Rectal smooth muscle tissue (tissue), 1 donor: Measurements from ENCODE around the gene MYO7A.

ENCODE experiments used
- H3K27ac ChIP-seq: one replicate; pipeline ENCODE4 v1.7.0; 2013; ENCODE audit warnings: low read depth, low read length, inconsistent platforms
- H3K27me3 ChIP-seq: one replicate; pipeline ENCODE4 v1.7.0; 2013; ENCODE audit warnings: low read length; ENCODE audit not compliant: control insufficient read depth, insufficient read depth
- H3K36me3 ChIP-seq: one replicate; pipeline ENCODE4 v1.7.0; 2013; ENCODE audit warnings: low read length; ENCODE audit not compliant: control insufficient read depth, insufficient read depth
- H3K4me1 ChIP-seq: one replicate; pipeline ENCODE4 v1.7.0; 2013; ENCODE audit warnings: low read length; ENCODE audit not compliant: control insufficient read depth, insufficient read depth
- H3K4me3 ChIP-seq: one replicate; pipeline ENCODE4 v1.7.0; 2013; ENCODE audit warnings: low read length
- H3K9ac ChIP-seq: one replicate; pipeline ENCODE4 v1.7.0; 2013; ENCODE audit warnings: low read length

MYO7A gene

GRCh38 chr11:77193911-77194830 lies 66.1 kb downstream of the MYO7A start:
- H3K4me1 ChIP-seq: no peaks in the 10 kb centered on the region
- H3K4me3 ChIP-seq: no peak overlapping the region
- H3K27ac ChIP-seq: no peak overlapping the region
- no peaks in the 10 kb centered on the region for H3K27me3 ChIP-seq
- no peaks in the 10 kb centered on the region for H3K36me3 ChIP-seq
- H3K9ac ChIP-seq: no peak overlapping the region

- Histone ChIP-seq H3K27ac (no peak overlapping the region), H3K9ac (no peak overlapping the region), H3K27me3 (no peaks in the 10 kb centered on the region), H3K36me3 (no peaks in the 10 kb centered on the region), H3K4me3 (no peak overlapping the region), H3K4me1 (no peaks in the 10 kb centered on the region)
These were observed 67.2 kb downstream of the MYO7A start for GRCh38 chr11:77195071-77195755.

DNA sequence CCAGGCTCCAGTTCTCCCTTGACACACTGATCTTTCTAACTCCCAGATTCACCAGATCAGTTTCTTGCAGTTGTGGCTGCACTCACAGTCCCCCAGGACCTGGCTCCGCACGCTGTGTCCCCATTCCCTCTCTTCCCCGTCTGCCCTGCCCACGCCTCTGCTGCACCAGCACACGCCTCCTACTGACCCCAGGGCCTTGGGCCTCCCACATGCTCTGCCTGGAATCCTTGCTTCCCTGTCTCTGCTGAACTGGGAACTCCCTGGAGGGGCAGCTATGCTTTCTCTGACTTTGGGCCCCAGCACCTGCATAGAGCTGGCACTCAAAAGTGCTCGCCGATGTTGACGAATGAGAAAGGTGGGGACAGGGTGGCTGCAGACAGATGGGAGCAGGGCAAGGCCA lies 68.9 kb downstream of the MYO7A start:
- no peak overlapping the region for H3K27ac ChIP-seq
- no peaks in the 10 kb centered on the region for H3K4me1 ChIP-seq
- no peak overlapping the region for H3K9ac ChIP-seq
- no peaks in the 10 kb centered on the region for H3K36me3 ChIP-seq
- H3K4me3 ChIP-seq: no peak overlapping the region
- no peaks in the 10 kb centered on the region for H3K27me3 ChIP-seq

- Histone ChIP-seq H3K36me3 (no peaks in the 10 kb centered on the region), H3K4me1 (no peaks in the 10 kb centered on the region), H3K27ac (no peak overlapping the region), H3K4me3 (no peak overlapping the region), H3K27me3 (no peaks in the 10 kb centered on the region), H3K9ac (no peak overlapping the region)
These were observed 69.7 kb downstream of the MYO7A start for GRCh38 chr11:77197626-77198320.

DNA sequence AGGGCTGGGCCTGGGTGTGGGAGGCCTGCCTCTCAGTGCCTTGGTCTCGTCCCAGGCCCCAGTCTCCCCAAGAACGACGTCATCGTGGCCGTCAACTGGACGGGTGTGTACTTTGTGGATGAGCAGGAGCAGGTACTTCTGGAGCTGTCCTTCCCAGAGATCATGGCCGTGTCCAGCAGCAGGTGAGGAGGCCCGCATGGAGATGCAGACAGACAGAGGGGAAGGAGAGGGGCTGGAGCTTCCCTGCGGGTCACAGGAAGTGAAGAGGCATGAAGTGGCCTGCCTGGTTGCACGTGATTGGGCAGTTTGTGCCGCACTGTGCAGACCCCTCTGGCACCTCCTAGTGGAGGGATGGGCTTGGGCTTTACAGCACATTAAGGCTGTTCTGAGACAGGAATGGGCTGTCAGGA lies 70.4 kb downstream of the MYO7A start:
- H3K36me3 ChIP-seq: no peaks in the 10 kb centered on the region

DNA sequence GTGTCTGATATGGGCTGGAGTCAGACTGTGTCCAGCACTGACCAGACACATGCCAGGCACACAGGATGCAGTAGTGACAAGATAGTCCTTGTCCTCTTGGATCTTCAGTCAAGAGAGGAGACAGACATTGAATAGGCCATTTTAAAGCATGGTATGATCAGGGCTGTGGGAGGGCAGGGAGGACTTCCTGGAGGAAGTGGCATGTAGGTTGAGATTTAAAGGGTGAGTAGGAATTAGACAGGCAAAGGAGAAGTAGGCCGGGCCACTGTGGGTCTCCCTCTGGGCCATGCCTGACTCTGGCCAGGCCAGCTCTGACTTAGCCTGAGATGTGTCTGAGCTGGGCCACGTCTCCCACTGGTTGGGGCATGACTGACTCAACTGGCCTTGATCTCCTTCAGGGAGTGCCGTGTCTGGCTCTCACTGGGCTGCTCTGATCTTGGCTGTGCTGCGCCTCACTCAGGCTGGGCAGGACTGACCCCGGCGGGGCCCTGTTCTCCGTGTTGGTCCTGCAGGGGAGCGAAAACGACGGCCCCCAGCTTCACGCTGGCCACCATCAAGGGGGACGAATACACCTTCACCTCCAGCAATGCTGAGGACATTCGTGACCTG lies 71.2 kb downstream of the MYO7A start:
- Histone ChIP-seq H3K27ac (no peak overlapping the region), H3K27me3 (no peaks in the 10 kb centered on the region), H3K9ac (no peak overlapping the region), H3K4me1 (no peaks in the 10 kb centered on the region), H3K36me3 (no peaks in the 10 kb centered on the region), H3K4me3 (no peak overlapping the region)

More for the DNA sequence above, 70.4 kb downstream of the MYO7A start:
- H3K27ac ChIP-seq: no peak overlapping the region
- no peaks in the 10 kb centered on the region for H3K27me3 ChIP-seq
- no peak overlapping the region for H3K4me3 ChIP-seq
- no peak overlapping the region for H3K9ac ChIP-seq
- H3K4me1 ChIP-seq: no peaks in the 10 kb centered on the region

GRCh38 chr11:77200351-77201268 lies 72.6 kb downstream of the MYO7A start:
- no peak overlapping the region for H3K27ac ChIP-seq
- H3K4me3 ChIP-seq: no peak overlapping the region
- H3K27me3 ChIP-seq: no peaks in the 10 kb centered on the region
- H3K36me3 ChIP-seq: no peaks in the 10 kb centered on the region
- H3K9ac ChIP-seq: no peak overlapping the region
- no peaks in the 10 kb centered on the region for H3K4me1 ChIP-seq

- Histone ChIP-seq H3K9ac (no peak overlapping the region), H3K27me3 (no peaks in the 10 kb centered on the region), H3K4me1 (no peaks in the 10 kb centered on the region), H3K27ac (no peak overlapping the region), H3K36me3 (no peaks in the 10 kb centered on the region), H3K4me3 (no peak overlapping the region)
These were observed 73.3 kb downstream of the MYO7A start for GRCh38 chr11:77201370-77201769.

- Histone ChIP-seq H3K9ac (no peak overlapping the region), H3K4me1 (no peaks in the 10 kb centered on the region), H3K4me3 (no peak overlapping the region), H3K36me3 (no peaks in the 10 kb centered on the region), H3K27me3 (no peaks in the 10 kb centered on the region), H3K27ac (no peak overlapping the region)
These were observed 74.2 kb downstream of the MYO7A start for GRCh38 chr11:77201991-77202841.

DNA sequence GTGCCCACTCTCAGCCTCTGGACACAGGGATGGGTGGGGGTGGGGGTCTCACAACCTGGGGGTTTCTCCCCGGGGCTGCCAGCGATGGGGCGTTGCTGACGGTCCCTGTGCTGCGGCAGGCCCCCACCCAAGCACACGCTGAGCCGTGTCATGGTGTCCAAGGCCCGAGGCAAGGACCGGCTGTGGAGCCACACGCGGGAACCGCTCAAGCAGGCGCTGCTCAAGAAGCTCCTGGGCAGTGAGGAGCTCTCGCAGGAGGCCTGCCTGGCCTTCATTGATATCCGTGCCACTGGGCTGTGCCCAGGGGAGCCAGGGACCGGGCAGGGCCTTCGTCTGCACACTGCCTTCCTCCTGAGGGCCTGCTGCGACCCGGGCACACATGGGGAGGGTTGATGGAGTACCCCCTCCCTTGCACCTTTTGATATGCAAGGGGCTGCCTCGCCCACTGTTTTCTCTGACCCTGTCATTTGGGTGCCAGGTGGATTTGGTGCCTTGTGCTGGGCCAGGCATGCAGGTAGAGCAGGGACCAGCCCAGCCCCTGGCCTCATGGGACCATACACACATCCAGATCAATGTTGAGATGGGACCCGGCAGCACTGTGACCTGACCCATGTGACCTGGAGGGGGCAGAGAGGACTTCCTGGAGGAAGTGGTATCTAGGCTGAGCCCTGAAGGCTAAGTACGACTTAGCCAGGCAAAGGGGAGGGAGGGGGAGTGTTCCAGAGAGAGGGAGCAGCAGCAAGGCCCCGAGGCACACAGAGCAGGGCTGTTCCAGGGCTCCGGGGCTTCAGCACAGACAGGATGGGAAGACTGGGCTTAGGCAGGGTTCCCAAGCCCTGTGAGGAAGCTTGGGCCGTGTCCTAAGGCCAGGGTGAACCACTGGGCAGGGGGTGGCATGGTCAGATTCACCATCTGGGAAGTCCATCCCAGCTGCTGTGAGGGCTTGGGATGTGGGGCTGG lies 75.2 kb downstream of the MYO7A start:
- Histone ChIP-seq H3K27ac (no peak overlapping the region), H3K27me3 (no peaks in the 10 kb centered on the region), H3K4me1 (no peaks in the 10 kb centered on the region), H3K4me3 (no peak overlapping the region), H3K9ac (no peak overlapping the region), H3K36me3 (no peaks in the 10 kb centered on the region)
